Stimulated activated naive B cell treated with anti-CD40 and anti-IgM and Interleukin-4, amounts not matched to agents 10 μg/mL and 1 μg/mL and 100 μg/mL, for 72 hours (primary cell): ENCODE results near the gene WWC2.

ENCODE experiments used
- ATAC-seq, 2 donors: fragments of 150-1000 bp; cut with Tn5 transposase; replicated peaks; 2 replicates each; pipeline ENCODE4 v1.10.0; 2021; ENCODE audit warnings: moderate library complexity in 1 of 2
- DNase-seq: peaks from one replicate; pipeline ENCODE4 v3.0.0; 2021
- H3K27ac Mint-ChIP-seq: one replicate; pipeline ENCODE4 v1.8.0; 2022; ENCODE audit warnings: mild to moderate bottlenecking, mixed read lengths
- H3K27me3 Mint-ChIP-seq, 2 donors: one replicate each; pipeline ENCODE4 v1.8.0; 2022; ENCODE audit warnings: mixed read lengths in 2 of 2
- H3K36me3 Mint-ChIP-seq, 2 donors: one replicate each; pipeline ENCODE4 v1.8.0; 2022; ENCODE audit warnings: mixed read lengths in 2 of 2, mild to moderate bottlenecking in 1 of 2
- H3K4me1 Mint-ChIP-seq, 2 donors: one replicate each; pipeline ENCODE4 v1.8.0; 2022; ENCODE audit warnings: mixed read lengths in 2 of 2, mild to moderate bottlenecking in 1 of 2
- H3K4me3 Mint-ChIP-seq, 2 donors: one replicate each; pipeline ENCODE4 v1.8.0; 2022; ENCODE audit warnings: mild to moderate bottlenecking in 2 of 2, mixed read lengths in 2 of 2, moderate library complexity in 1 of 2
- H3K9me3 Mint-ChIP-seq, 2 donors: one replicate each; pipeline ENCODE4 v1.8.0; 2022; ENCODE audit warnings: mixed read lengths in 2 of 2, mild to moderate bottlenecking in 1 of 2

The WWC2 gene

GRCh38 chr4:183263787-183264386 is 164.8 kb downstream of the WWC2 start:
- H3K27ac Mint-ChIP-seq: no peak overlapping the region
- no peak overlapping the region for H3K4me3 Mint-ChIP-seq
- H3K36me3 Mint-ChIP-seq: no peaks in the 10 kb centered on the region
- H3K27me3 Mint-ChIP-seq: peaks cover 5 to 7% of the 10 kb centered on the region in 2 donors
- H3K4me1 Mint-ChIP-seq: no peaks in the 10 kb centered on the region
- no peaks in the 10 kb centered on the region for H3K9me3 Mint-ChIP-seq
- ATAC-seq (no peak), DNase-seq (no peak)

- Mint-ChIP-seq H3K4me1 (no peaks in the 10 kb centered on the region), H3K27ac (no peak overlapping the region), H3K9me3 (no peaks in the 10 kb centered on the region), H3K36me3 (no peaks in the 10 kb centered on the region), H3K4me3 (no peak overlapping the region), H3K27me3 (peaks cover 0 to 7% of the 10 kb centered on the region in 2 donors)
- ATAC-seq (no peak), DNase-seq (no peak)
Observed at GRCh38 chr4:183264614-183265013, 165.6 kb downstream of the WWC2 start.

- ATAC-seq: no peak
- Mint-ChIP-seq H3K4me3 (no peak overlapping the region), H3K27ac (no peak overlapping the region), H3K9me3 (no peaks in the 10 kb centered on the region), H3K36me3 (no peaks in the 10 kb centered on the region), H3K27me3 (no peaks in the 10 kb centered on the region), H3K4me1 (no peaks in the 10 kb centered on the region)
- no peak for DNase-seq
Observed at GRCh38 chr4:183266371-183266770, 167.3 kb downstream of the WWC2 start.

- DNase-seq (no peak), ATAC-seq (no peak)
- no peaks in the 10 kb centered on the region for H3K4me1 Mint-ChIP-seq
- no peaks in the 10 kb centered on the region for H3K9me3 Mint-ChIP-seq
- no peak overlapping the region for H3K27ac Mint-ChIP-seq
- no peaks in the 10 kb centered on the region for H3K36me3 Mint-ChIP-seq
- H3K4me3 Mint-ChIP-seq: no peak overlapping the region
- H3K27me3 Mint-ChIP-seq: no peaks in the 10 kb centered on the region
Observed at GRCh38 chr4:183268556-183268955, 169.5 kb downstream of the WWC2 start.

- Mint-ChIP-seq H3K9me3 (peaks cover 8% of the 10 kb centered on the region in 2 donors), H3K27me3 (no peaks in the 10 kb centered on the region), H3K27ac (no peak overlapping the region), H3K4me1 (no peaks in the 10 kb centered on the region), H3K4me3 (no peak overlapping the region), H3K36me3 (no peaks in the 10 kb centered on the region)
- DNase-seq: no peak
- ATAC-seq: no peak
Observed at GRCh38 chr4:183272384-183272783, 173.3 kb downstream of the WWC2 start.

GRCh38 chr4:183276106-183276505 is 177.0 kb downstream of the WWC2 start:
- peaks cover 0 to 12% of the 10 kb centered on the region in 2 donors for H3K27me3 Mint-ChIP-seq
- DNase-seq (no peak), ATAC-seq (no peak)
- H3K9me3 Mint-ChIP-seq: peaks cover 8% of the 10 kb centered on the region in 2 donors
- H3K4me1 Mint-ChIP-seq: no peaks in the 10 kb centered on the region
- no peak overlapping the region for H3K27ac Mint-ChIP-seq
- H3K4me3 Mint-ChIP-seq: no peak overlapping the region
- no peaks in the 10 kb centered on the region for H3K36me3 Mint-ChIP-seq

- no peak for ATAC-seq
- H3K9me3 Mint-ChIP-seq: no peaks in the 10 kb centered on the region
Observed at GRCh38 chr4:183284258-183284785, 185.3 kb downstream of the WWC2 start.

GRCh38 chr4:183284965-183285364 is 185.9 kb downstream of the WWC2 start:
- Mint-ChIP-seq H3K27me3 (peaks cover 0 to 14% of the 10 kb centered on the region in 2 donors), H3K27ac (no peak overlapping the region), H3K9me3 (no peaks in the 10 kb centered on the region), H3K36me3 (no peaks in the 10 kb centered on the region), H3K4me1 (no peaks in the 10 kb centered on the region), H3K4me3 (no peak overlapping the region)
- DNase-seq: no peak
- ATAC-seq: no peak

More at GRCh38 chr4:183284258-183284785, 185.3 kb downstream of the WWC2 start:
- Mint-ChIP-seq H3K27me3 (peaks cover 0 to 15% of the 10 kb centered on the region in 2 donors), H3K27ac (no peak overlapping the region), H3K4me1 (no peaks in the 10 kb centered on the region), H3K36me3 (no peaks in the 10 kb centered on the region), H3K4me3 (no peak overlapping the region)
- DNase-seq: no peak

- DNase-seq (no peak), ATAC-seq (no peak)
- Mint-ChIP-seq H3K9me3 (no peaks in the 10 kb centered on the region), H3K36me3 (no peaks in the 10 kb centered on the region), H3K4me3 (no peak overlapping the region), H3K27me3 (peaks cover 0 to 5% of the 10 kb centered on the region in 2 donors), H3K4me1 (no peaks in the 10 kb centered on the region), H3K27ac (no peak overlapping the region)
Observed at GRCh38 chr4:183285886-183286285, 186.8 kb downstream of the WWC2 start.

GRCh38 chr4:183286590-183287308 is 187.7 kb downstream of the WWC2 start:
- H3K27ac Mint-ChIP-seq: no peak overlapping the region
- no peak overlapping the region for H3K4me3 Mint-ChIP-seq
- H3K36me3 Mint-ChIP-seq: no peaks in the 10 kb centered on the region
- no peaks in the 10 kb centered on the region for H3K9me3 Mint-ChIP-seq
- H3K4me1 Mint-ChIP-seq: no peaks in the 10 kb centered on the region
- H3K27me3 Mint-ChIP-seq: peaks cover 0 to 4% of the 10 kb centered on the region in 2 donors
- no peak for DNase-seq
- no peak for ATAC-seq

GRCh38 chr4:183287309-183287659 is 188.2 kb downstream of the WWC2 start:
- Mint-ChIP-seq H3K36me3 (no peaks in the 10 kb centered on the region), H3K27ac (no peak overlapping the region), H3K27me3 (peaks cover 0 to 4% of the 10 kb centered on the region in 2 donors), H3K4me1 (no peaks in the 10 kb centered on the region), H3K9me3 (no peaks in the 10 kb centered on the region), H3K4me3 (no peak overlapping the region)
- ATAC-seq: no peak
- no peak for DNase-seq

- no peaks in the 10 kb centered on the region for H3K27me3 Mint-ChIP-seq
- no peak overlapping the region for H3K4me3 Mint-ChIP-seq
- H3K36me3 Mint-ChIP-seq: no peaks in the 10 kb centered on the region
- H3K4me1 Mint-ChIP-seq: no peaks in the 10 kb centered on the region
- DNase-seq (no peak), ATAC-seq (no peak)
- H3K27ac Mint-ChIP-seq: no peak overlapping the region
- no peaks in the 10 kb centered on the region for H3K9me3 Mint-ChIP-seq
Observed at GRCh38 chr4:183287677-183288076, 188.6 kb downstream of the WWC2 start.

GRCh38 chr4:183288955-183289354 is 189.9 kb downstream of the WWC2 start:
- ATAC-seq (peak; percentile 29 to 36), DNase-seq (no peak)
- Mint-ChIP-seq H3K36me3 (no peaks in the 10 kb centered on the region), H3K9me3 (no peaks in the 10 kb centered on the region), H3K4me3 (no peak overlapping the region), H3K27ac (no peak overlapping the region), H3K27me3 (no peaks in the 10 kb centered on the region), H3K4me1 (no peaks in the 10 kb centered on the region)

GRCh38 chr4:183289688-183290087 is 190.6 kb downstream of the WWC2 start:
- ATAC-seq: no peak
- no peak for DNase-seq
- Mint-ChIP-seq H3K36me3 (no peaks in the 10 kb centered on the region), H3K27me3 (no peaks in the 10 kb centered on the region), H3K9me3 (no peaks in the 10 kb centered on the region), H3K4me3 (no peak overlapping the region), H3K27ac (no peak overlapping the region), H3K4me1 (no peaks in the 10 kb centered on the region)

GRCh38 chr4:183291070-183291469 is 192.0 kb downstream of the WWC2 start:
- Mint-ChIP-seq H3K9me3 (no peaks in the 10 kb centered on the region), H3K4me3 (no peak overlapping the region), H3K27ac (no peak overlapping the region), H3K27me3 (no peaks in the 10 kb centered on the region), H3K4me1 (no peaks in the 10 kb centered on the region), H3K36me3 (no peaks in the 10 kb centered on the region)
- DNase-seq (no peak), ATAC-seq (no peak)
